Myocyte (in vitro differentiated cells): Measurements from ENCODE around the gene ZNF398. TPM values are rescaled to one million over a fixed set of nuclear protein-coding genes. Genes with fewer than 3 reads are reported as not detected.
A peak's percentile ranks its signal among the peaks of the same experiment; 100 is the strongest.

Experiments
- DNase-seq: peaks from one replicate; pipeline ENCODE4 v3.0.0-alpha.2; 2012; ENCODE audit warnings: low read depth
- polyA plus RNA-seq: library from polyadenylated mRNA; unstranded; fragments of >200 nt; gene quantifications from one replicate; pipeline ENCODE4 v1.2.1, GENCODE V29; 2012; ENCODE audit warnings: missing spikeins
- total RNA-seq: library from RNA; depleted of rRNA; stranded (reverse); fragments of >200 nt; gene quantifications from 2 replicates; pipeline ENCODE4 v1.2.3, GENCODE V29; 2014

Gene ZNF398, protein sequence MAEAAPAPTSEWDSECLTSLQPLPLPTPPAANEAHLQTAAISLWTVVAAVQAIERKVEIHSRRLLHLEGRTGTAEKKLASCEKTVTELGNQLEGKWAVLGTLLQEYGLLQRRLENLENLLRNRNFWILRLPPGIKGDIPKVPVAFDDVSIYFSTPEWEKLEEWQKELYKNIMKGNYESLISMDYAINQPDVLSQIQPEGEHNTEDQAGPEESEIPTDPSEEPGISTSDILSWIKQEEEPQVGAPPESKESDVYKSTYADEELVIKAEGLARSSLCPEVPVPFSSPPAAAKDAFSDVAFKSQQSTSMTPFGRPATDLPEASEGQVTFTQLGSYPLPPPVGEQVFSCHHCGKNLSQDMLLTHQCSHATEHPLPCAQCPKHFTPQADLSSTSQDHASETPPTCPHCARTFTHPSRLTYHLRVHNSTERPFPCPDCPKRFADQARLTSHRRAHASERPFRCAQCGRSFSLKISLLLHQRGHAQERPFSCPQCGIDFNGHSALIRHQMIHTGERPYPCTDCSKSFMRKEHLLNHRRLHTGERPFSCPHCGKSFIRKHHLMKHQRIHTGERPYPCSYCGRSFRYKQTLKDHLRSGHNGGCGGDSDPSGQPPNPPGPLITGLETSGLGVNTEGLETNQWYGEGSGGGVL
- 17.3 and 21.1 TPM in 2 replicates for total RNA-seq
- 6.4 TPM for polyA plus RNA-seq

DNA sequence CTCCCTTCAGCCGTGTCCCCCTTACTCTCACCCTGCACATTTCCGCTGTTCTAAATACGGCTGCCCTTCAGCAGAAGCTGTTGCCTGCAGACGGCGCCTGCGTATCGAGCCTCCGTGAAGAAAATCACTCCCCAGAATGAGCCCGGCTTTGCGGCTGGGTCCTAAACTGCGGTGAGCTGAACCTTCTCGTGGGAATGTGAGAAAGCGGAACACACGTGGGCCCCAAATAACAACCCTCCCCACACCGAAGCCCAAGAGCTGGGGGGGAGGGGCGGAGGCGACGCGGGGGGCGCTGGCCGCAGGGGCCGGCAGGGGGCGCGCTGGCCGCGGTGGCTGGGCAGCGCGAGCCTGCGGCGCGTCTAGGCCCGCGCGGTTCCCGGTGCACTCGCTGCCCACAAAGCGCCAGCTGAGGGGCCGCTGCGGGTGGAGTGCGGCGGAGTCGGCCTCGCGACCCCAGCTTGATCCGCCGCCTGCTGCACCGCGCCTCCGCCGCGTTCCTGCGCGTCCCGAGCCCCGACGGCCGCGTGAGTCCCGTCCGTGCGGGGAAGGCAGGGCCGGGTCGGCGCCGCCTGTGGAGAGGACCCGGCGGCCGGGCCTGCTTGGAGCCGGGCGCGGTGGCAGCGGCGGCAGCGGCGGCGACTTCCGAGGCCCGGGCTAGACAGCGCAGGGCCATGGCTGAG lies at the start of gene ZNF398:
Gene ZNF398 (plus strand): TSS at position 382 of the 680 bp plus-strand sequence. CDS start 290 bp downstream, at position 672.
- peak; percentile 89 for DNase-seq

DNA sequence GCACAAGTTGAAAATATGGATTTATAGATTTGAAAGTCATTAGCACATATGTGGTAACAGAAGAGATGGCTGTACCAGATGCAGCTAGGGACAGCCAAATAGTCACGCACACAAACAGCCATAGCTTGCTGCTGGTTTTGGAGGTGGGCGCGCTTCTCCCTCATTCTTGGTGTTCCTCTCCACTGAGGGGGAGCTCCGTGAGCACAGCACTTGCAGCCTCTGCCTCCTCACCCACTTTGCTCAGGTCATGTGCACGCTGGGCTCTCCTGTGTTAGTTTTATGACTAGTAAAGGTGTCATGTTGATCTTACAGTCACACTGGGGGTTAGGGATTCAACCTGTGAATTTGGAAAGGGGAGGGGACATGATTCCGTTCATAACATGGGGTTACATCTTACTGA lies 48.2 kb upstream of the ZNF398 start:
- DNase-seq: no peak

DNA sequence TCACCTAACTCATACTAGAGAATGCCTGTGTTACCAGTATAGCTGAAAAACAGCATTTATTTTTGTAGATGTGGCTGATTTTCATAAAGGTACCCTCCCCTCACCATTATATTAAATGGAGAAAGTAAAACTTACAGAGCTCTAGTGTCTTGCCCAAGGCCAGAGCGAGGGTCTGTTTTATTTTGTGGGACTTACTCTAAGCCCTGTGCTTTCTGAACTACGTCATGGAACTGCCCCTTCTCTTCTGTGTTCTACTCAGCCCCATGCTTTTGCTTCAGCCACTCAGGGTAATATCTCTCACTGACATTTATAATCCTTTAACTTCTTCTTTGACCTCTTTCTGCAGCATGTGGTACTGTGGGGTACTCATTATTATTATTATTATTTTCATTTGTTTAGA lies 46.4 kb upstream of the ZNF398 start:
- DNase-seq: no peak

DNA sequence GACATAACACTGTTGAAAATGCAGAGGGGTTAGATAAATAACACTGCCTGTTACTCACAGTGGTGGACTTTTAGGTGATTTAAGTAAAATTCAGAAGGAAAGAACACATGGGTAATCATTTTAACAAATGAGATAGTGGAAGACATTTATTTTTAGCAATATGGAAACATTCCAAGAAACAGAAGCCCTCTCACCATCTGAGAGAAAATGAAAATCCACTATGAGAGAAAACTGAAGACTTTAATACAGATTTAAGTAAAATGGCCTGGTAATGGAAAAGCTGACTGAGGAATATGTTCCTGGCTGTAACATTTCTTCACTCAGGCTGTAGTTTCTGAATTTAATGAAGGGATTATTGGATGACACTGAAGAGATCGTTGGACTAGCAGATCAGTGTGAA lies 44.6 kb upstream of the ZNF398 start:
- DNase-seq: no peak

DNA sequence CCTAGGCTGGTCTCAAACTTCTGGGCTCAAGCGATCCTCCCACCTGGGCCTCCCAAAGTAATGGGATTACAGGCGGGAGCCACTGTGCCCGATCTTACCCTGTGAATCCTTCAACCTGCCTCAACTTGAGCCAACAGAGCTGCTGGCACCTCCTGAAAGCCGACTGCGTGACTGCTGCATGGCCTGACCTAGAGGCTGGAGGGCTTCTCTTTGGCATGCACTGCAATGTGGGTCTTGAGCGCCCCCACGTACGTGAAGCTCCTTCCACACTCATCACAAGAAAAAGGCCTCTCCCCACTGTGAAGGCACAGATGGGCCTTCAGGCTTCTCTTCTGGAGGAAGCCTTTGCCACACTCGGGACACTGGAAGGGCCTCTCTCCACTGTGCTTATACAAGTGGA lies 43.8 kb upstream of the ZNF398 start:
- no peak for DNase-seq

DNA sequence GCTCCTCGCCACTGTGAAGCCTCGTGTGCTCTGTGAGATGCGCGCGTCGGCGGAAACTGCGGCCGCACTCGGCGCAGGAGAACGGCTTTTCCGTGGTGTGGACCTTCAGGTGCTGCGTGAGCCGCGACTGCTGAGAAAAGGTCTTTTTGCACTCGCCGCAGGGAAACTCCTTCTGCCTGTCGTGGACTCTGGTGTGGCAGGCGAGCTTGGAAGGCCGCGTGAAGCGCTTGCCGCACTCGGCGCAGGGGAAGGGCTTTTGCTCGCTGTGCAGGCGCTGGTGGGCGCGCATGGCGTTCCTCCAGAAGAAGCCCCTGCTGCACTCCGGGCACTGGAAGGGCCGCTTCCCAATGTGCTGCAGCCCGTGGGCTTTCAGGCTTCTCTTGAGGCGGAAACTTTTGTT lies 43.0 kb upstream of the ZNF398 start:
- no peak for DNase-seq

DNA sequence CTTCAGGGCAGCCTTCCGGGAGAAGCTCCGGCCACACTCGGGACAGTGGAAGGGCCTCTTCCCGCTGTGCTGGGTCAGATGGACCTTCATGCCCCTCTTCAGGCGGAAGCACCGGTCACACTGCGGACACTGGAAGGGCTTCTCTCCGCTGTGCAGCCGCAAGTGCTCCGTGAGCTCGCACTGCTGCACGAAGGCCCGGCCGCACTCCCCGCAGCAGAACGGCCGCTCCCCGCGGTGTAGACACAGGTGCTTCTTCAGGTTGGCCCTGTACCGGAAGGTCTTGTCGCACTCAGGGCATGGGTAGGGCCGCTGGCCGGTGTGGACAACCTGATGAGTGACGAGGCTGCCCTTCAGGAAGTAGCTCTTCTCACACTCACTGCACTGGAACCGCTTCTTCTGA lies 42.5 kb upstream of the ZNF398 start:
- DNase-seq: no peak

DNA sequence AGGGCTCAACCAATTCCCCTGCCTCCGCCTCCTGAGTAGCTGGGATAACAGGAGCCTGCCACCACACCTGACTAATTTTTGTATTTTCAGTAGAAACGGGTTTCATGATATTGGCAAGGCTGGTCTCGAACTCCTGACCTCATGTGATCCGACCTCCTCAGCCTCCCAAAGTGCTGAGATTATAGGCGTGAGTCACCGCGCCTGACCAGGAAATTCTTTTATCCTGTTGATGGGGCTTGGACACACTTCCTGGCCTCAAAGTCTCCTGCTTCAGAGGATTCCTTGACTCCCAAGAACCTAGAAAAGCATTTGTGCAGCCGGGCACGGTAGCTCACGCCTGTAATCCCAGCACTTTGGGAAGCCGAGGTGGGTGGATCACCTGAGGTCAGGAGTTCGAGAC lies 37.3 kb upstream of the ZNF398 start:
- DNase-seq: no peak

DNA sequence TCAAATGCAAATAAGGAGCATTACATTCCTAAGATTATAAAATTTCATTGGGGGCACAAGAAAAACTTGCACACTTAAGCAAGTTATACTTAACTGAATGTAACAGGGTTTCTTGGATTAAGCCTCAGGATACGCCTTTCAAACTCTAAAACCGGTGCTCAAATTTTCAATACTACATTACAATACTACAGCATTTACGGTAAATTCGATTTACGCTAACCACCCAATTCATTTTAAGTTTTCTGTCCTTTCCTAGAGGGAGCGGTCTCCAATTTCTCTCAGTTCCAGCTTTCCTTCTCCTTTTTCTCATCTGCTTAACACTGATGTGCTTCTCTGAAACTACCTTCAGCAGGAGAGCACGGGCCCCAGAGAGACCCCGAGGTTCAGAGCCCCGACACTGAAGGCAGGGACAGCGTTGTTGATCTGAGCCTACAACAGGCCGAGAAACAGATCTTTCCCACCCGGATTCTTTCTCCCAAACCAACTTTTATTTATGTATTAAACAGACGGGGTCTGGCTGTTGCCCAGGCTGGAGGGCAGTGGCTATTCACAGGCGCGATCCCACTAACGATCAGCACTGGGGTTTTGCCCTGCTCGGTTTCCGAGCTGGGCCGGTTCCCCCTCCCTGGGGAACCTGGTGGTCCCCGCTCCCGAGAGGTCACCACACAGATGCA lies 21.9 kb upstream of the ZNF398 start:
- DNase-seq: no peak

DNA sequence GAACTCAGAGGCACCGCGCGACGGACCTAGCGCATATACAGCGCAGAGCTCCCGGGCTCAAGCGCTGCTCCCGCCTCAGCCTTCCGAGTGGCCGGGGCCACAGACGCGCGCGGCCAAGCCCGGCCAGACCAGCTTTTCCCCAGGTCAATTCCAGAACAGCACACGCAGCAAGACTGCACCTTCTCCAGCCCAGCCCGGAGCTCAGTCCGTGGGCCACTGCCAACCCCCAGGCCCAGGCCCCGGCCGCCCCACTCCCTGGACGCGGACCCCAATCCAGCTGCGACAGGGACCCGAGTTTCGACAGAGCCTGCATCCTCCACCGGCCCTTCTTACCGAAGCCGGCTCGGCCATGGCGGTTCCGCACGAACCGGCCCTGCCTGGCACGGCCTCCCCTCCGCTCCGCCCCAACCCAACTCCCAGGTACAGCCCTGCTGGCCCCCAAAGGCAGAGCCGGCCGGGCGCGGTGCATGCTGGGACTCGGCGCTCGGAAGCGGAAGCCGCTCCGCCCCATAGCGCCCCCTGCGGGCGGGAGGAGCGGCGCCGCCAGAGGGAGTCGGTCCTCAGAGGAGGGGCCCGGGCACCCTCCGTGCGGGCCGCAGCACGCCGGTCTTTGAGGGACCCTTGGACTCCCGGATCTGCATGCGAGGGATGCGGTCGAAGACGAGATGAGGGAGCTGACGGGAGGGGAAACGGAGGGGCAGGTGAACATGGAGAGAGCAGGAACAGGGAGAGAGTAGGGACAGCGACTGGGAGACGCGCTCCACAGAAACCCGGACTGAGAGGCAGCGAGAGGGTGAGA lies 21.2 kb upstream of the ZNF398 start, which contains the start of gene ZNF425:
Gene ZNF425 (minus strand): TSS at position 462 of the 799 bp plus-strand sequence. CDS start 111 bp downstream, at position 351.
- DNase-seq: peak; percentile 97

DNA sequence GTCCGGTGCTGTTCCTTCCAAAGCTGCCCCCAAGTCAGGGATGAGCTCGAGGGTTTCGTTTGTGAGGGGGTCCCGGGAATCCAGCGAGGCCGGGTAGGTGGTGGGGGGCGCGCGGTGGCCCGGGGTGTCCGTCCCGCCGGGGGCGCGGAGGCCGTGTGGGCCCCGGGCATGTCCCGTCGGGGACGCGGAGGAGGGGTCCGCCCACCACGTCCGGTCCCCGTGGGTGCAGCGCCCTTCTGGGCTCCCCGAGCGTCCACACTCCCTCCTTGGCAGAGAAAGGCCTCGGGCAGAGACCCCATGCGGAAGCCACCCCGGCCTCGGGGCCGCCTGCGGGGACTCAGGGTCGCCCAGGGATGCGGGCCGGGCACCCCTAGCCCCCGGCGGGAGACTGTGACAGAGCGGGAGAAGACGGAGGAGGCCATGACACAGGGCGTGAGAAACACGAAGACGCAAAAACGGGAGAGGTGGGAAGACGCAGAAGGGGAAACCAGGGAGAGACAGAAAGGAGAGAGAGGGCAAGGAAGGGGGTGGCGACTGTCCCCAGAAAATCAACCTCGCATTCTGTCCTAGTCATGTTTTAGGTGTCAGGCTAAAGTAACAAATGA lies 20.5 kb upstream of the ZNF398 start:
- DNase-seq: peak; percentile 71

DNA sequence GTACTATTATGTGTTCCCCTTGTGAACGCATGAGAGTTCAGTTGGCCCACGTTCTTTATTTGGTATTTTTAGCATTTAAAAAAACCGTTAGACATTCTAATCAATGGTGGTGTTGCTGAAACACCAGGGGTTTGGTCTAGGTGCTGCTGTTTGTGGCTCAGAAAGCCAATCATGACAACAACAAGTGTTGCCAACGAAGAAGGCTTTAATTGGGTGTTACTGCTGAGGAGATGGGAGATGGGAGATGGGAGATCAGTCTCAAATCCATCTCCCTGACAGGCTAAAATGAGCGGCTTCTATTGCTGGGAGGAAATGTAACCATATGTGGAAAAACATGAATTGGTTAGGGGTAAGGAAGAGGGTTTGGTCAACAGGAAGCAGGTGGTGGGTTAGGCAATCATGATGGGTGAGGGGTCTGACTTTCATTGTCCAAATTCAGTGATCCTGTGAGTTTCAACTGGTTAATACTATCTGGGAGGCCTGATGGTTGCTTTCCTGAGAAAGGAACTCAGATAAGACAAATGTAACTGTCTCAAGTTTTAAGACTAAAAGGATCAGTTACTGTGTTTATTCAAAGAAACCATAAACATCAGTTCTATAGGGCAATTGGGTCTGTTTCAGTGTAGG lies 16.6 kb upstream of the ZNF398 start:
- DNase-seq: no peak

DNA sequence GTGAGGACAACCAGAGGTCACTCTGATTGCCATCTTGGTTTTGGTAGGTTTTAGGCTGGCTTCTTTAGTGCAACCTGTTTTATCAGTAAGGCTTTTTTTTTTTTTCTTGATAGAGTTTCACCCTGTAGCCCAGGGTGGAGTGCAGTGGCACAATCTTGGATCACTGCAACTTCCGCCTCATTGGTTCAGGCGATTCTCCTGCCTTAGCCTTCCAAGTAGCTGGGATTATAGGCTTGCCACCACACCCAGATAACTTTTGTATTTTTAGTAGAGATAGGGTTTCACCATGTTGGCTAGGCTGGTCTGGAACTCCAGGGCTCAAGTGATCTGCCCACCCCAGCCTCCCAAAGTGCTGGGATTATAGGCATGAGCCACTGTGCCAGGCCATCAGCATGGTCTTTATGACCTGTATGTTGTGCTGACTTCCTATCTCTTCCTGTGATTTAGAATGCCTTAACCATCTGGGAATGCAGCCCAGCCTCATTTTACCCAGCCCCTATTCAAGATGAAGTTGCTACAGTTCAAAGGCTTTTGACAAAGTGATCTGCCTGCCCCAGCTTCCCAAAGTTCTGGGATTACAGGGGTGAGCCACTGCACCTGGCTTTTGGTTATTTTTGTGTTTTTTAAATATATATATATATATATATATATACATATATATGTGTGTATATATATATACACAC lies 14.1 kb upstream of the ZNF398 start:
- DNase-seq: no peak

DNA sequence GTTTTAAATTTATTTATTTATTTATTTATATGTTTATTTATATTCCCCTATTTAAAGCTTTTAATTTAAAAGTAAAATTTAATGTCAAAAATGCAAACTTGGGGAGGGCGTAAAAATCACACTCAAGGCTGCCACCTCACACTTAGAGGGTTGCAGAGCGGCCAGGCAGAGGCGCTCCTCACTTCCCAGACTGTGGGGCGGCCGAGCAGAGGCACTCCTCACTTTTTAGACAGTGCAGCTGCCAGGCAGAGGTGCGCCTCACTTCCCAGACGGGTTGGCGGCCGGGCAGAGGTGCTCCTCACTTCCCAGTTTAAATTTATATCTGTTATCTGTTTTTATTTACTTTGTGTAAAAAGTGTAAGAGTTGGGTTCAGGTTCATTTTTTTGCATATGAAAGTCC lies 11.1 kb upstream of the ZNF398 start:
- DNase-seq: no peak

DNA sequence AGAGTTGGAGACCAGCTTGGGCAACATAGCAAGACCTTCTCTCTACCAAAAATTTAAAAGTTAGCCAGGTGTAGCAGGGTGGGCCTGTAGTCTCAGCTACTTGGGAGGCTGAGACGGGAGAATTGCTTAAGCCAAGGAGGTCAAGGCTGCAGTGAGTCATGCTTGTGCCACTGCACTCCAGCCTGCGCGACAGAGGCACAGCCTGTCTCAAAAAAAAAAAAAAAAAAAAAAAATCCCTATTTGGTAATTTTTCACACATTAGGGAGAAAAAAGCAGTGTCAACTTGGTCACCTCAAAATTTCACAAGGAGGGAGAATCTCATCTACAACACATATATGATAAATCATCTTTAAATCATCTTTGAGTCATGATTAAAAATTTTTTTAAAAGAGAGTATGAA lies 6.4 kb upstream of the ZNF398 start:
- DNase-seq: no peak

DNA sequence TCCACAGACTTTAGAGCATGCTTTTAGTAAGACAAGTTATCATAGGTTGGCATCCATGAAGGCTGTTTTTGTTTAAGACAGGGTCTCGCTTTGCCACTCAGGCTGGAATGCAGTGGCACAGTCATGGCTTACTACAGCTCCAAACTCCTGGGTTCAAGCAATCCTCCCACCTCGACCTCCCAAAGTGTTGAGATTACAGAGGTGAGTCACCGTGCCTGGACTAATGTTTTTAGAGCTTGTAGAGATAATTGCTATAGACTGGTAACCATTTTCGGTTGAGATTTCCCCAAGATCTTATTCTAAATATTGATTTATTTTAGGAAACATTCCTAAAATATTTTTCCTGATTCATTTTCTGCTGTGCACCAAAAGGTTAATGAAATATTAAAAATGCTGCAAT lies 5.4 kb upstream of the ZNF398 start:
- no peak for DNase-seq

DNA sequence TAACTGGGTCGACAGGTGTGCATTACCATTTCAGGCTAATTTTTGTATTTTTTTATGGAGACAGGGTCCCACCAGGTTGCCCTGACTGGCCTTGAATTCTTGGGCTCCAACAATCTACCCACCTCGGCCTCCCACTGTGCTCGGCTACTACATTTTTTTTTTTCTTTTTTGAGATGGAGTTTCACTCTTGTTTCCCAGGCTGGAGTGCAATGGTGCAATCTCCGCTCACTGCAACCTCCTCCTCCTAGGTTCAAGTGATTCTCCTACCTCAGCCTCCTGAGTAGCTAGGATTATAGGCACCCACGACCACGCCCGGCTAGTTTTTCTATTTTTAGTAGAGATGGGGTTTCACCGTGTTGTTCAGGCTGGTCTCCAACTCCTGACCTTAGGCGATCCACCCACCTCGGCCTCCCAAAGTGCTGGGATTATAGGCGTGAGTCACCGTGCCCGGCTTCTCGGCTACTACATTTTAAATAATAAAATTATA lies 2.8 kb upstream of the ZNF398 start:
- peak; percentile 11 for DNase-seq

DNA sequence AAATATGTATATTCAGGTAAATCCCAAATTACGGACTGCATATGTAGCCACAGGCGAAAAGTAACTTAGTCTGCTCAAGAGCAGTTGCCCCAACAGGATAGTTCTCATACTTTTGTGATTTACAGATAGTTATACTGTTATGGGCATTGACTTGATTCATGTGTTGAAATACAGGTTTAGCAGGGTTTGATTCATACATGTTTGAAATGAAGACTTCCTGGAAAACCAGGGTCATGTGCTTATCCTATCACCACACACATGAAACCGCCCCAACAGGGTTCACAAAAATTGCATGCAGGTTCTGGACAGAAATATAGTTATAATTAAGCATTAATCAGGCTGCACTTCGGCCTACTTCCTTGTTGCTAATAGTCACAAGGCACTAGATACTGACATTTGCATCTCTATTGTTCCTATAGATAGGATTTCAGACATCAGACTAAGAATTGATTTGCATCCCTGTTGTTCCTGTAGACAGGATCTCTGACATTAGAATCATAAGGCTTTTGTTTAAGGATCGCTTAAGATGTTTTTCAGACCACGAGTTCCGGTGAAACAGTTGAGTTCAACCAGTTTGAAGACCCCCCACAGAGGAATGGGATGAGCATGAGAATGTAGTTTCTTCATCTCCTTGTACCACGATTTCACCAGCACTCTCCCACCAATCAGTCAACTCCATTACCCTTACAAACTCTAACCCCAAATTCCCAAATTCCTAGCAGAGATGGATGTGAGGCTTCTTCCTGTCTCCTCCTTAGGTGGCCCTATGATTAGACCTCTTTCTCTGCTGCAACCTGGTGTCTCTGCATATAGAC lies 2.0 kb upstream of the ZNF398 start:
- no peak for DNase-seq
